Stimulated activated CD4-positive, alpha-beta T cell treated with anti-CD3 and anti-CD28 coated beads, TNF-alpha, amount 100 ng/mL, for 1 hour (primary cell): Measurements from ENCODE around the gene TMEM225.
"Not testable (repeated sequence)": the region's sequence is repeated elsewhere in the genome, so short reads cannot be mapped to it uniquely, and the experiment has no call there.

Experiments used
- DNase-seq, 3 donors: peaks; one replicate each; pipeline ENCODE4 v3.0.0-alpha.2; 2020; ENCODE audit warnings: low read depth in 3 of 3, low spot score in 1 of 3

The TMEM225 gene

GRCh38 chr11:123885570-123885969, at the start of gene TMEM225:
Gene TMEM225 (minus strand): TSS chr11:123885670. CDS start chr11:123885425, 245 bp downstream.
- no peak for DNase-seq

GRCh38 chr11:123924027-123924426, 38.6 kb upstream of the TMEM225 start:
- no peak for DNase-seq

GRCh38 chr11:123920943-123921342, 35.5 kb upstream of the TMEM225 start:
- no peak for DNase-seq

- no peak for DNase-seq
Observed at GRCh38 chr11:123905826-123906225, 20.4 kb upstream of the TMEM225 start.

- no peak for DNase-seq
Observed at GRCh38 chr11:123904932-123905331, 19.5 kb upstream of the TMEM225 start.

GRCh38 chr11:123903932-123904331, 18.5 kb upstream of the TMEM225 start:
- no peak for DNase-seq

- DNase-seq = no peak
Observed at GRCh38 chr11:123901867-123902266, 16.4 kb upstream of the TMEM225 start, which contains the start of gene OR8D4. Gene OR8D4 (plus strand): TSS chr11:123902167. CDS start chr11:123906432, 4,265 bp downstream.

GRCh38 chr11:123899792-123900191, 14.3 kb upstream of the TMEM225 start:
- no peak for DNase-seq

GRCh38 chr11:123892031-123892430, 6.6 kb upstream of the TMEM225 start:
- DNase-seq = no peak

GRCh38 chr11:123880912-123881311, 4.6 kb downstream of the TMEM225 start:
- DNase-seq = no peak

- DNase-seq = not testable (repeated sequence)
Observed at GRCh38 chr11:123867795-123868194, 17.7 kb downstream of the TMEM225 start.

- not testable (repeated sequence) for DNase-seq
Observed at GRCh38 chr11:123865293-123865692, 20.2 kb downstream of the TMEM225 start.

GRCh38 chr11:123859731-123860130, 25.7 kb downstream of the TMEM225 start:
- DNase-seq = no peak

- no peak for DNase-seq
Observed at GRCh38 chr11:123856444-123856843, 29.0 kb downstream of the TMEM225 start.

- no peak for DNase-seq
Observed at GRCh38 chr11:123853038-123853437, 32.4 kb downstream of the TMEM225 start.

GRCh38 chr11:123852321-123852720, 33.1 kb downstream of the TMEM225 start:
- DNase-seq = no peak

GRCh38 chr11:123851110-123851509, 34.4 kb downstream of the TMEM225 start:
- no peak for DNase-seq

GRCh38 chr11:123841174-123841573, 44.3 kb downstream of the TMEM225 start:
- no peak for DNase-seq

GRCh38 chr11:123839131-123839530, 46.3 kb downstream of the TMEM225 start:
- DNase-seq = no peak

- no peak for DNase-seq
Observed at GRCh38 chr11:123838659-123839058, 46.8 kb downstream of the TMEM225 start.

- no peak for DNase-seq
Observed at GRCh38 chr11:123838199-123838598, 47.3 kb downstream of the TMEM225 start.

GRCh38 chr11:123833095-123833494, 52.4 kb downstream of the TMEM225 start:
- DNase-seq = no peak
